ENCODE measurements around the gene BAHD1.

Gene BAHD1

GRCh38 chr15:40500568-40501330 is 60.0 kb downstream of the BAHD1 start:
- no peak for DNase-seq

GRCh38 chr15:40501487-40501886 is 60.7 kb downstream of the BAHD1 start:
- no peak for DNase-seq

- peak; percentile 56 for DNase-seq
These were observed 66.3 kb downstream of the BAHD1 start for GRCh38 chr15:40506964-40507571.

- no peak for DNase-seq
These were observed 67.5 kb downstream of the BAHD1 start for GRCh38 chr15:40508216-40508615.

- no peak for DNase-seq
These were observed 69.4 kb downstream of the BAHD1 start for GRCh38 chr15:40510201-40510600.

- DNase-seq, result peak; percentile 12
These were observed 70.3 kb downstream of the BAHD1 start for GRCh38 chr15:40511093-40511471.

GRCh38 chr15:40511472-40512133 is 70.8 kb downstream of the BAHD1 start:
- no peak for DNase-seq

GRCh38 chr15:40512440-40512839 is 71.7 kb downstream of the BAHD1 start:
- no peak for DNase-seq

- DNase-seq, result no peak
These were observed 72.9 kb downstream of the BAHD1 start for GRCh38 chr15:40513609-40514008.

GRCh38 chr15:40516322-40516721 is 75.6 kb downstream of the BAHD1 start:
- DNase-seq, result no peak
